K562 (cell line): Measurements from ENCODE around the gene TPCN1. TPM values are rescaled to one million over a fixed set of nuclear protein-coding genes. Genes with fewer than 3 reads are reported as not detected.

Experiments used
- ATAC-seq: fragments of 200-7000 bp; cut with Tn5 transposase; 3 replicates; pipeline ENCODE4 v1.9.1; 2020; ENCODE audit warnings: moderate library complexity
- BruUV-seq: library from RNA; stranded (reverse); fragments of 400-500 nt; replicated peaks from 2 replicates; lab custom pipeline; 2021; lab: Mats Ljungman, UMichigan
- CTCF ChIA-PET: fragments of 300-600 bp; formaldehyde crosslinking; extraction: SDS; loops from one replicate; lab custom pipeline; 2021; ENCODE audit warnings: low intra/inter-chr PET ratio; lab: Yijun Ruan, JAX
- POLR2A ChIA-PET: fragments of 300-600, 350-650 bp; sonication (Branson Sonifier 250); formaldehyde crosslinking; extraction: SDS; loops from one replicate; lab custom pipeline; 2021; ENCODE audit warnings: antibody characterized with exemption, inconsistent platforms; lab: Yijun Ruan, JAX
- DNase-seq, 4 experiments: peaks; one replicate each; pipeline versions ENCODE4 v3.0.0 to v3.0.0-alpha.2; 2011 to 2018; ENCODE audit warnings: low spot score in 3 of 4, mixed read lengths in 3 of 4; ENCODE audit errors: extremely low read depth in 1 of 4
- FAIRE-seq: peaks from 2 replicates; lab custom pipeline; 2011; peaks lifted over from hg19 to GRCh38; lab: Jason Lieb, UNC
- H2AFZ ChIP-seq: 2 replicates; pipeline ENCODE4 v1.6.0; 2011; ENCODE audit warnings: low read depth, low read length, control low read depth, inconsistent platforms
- H3K27ac ChIP-seq: fragments of 200-600 bp; 3 replicates; pipeline ENCODE4 v1.8.0; 2011; ENCODE audit warnings: low read depth, mild to moderate bottlenecking, control low read depth, inconsistent platforms, low read length, moderate library complexity, mixed read lengths; ENCODE audit errors: extremely low read depth
- H3K27me3 ChIP-seq, 2 experiments: fragments of 300-600 bp in 1 of 2; 2 replicates in 1 of 2; 3 replicates in 1 of 2; pipeline versions ENCODE4 v1.6.0 to v1.8.0; 2011; ENCODE audit warnings: inconsistent platforms in 2 of 2, low read length in 2 of 2, mild to moderate bottlenecking in 1 of 2, mixed read lengths in 1 of 2, moderate library complexity in 1 of 2; ENCODE audit not compliant: control insufficient read depth in 2 of 2, insufficient read depth in 2 of 2
- H3K36me3 ChIP-seq: fragments of 300-600 bp; 3 replicates; pipeline ENCODE4 v1.8.0; 2011; ENCODE audit warnings: mild to moderate bottlenecking, low read length, inconsistent platforms; ENCODE audit not compliant: control insufficient read depth, insufficient read depth
- H3K4me1 ChIP-seq, 2 experiments: fragments of 200-600 bp in 1 of 2; replicated peaks in 1 of 2; 2 replicates in 1 of 2; 3 replicates in 1 of 2; pipeline versions ENCODE4 v1.5.1 to v1.8.0; 2011; ENCODE audit warnings: inconsistent platforms in 2 of 2, low read length in 2 of 2, mild to moderate bottlenecking in 1 of 2, mixed read lengths in 1 of 2, moderate library complexity in 1 of 2; ENCODE audit not compliant: control insufficient read depth in 2 of 2, insufficient read depth in 2 of 2
- H3K4me2 ChIP-seq: 2 replicates; pipeline ENCODE4 v1.6.1; 2011; ENCODE audit warnings: low read length, control low read depth, inconsistent platforms, mixed read lengths; ENCODE audit not compliant: insufficient read depth
- H3K4me3 ChIP-seq: fragments of 200-600 bp; sonication (generic), shearing (Covaris generic); 2 replicates; pipeline ENCODE4 v1.5.1; 2016; ENCODE audit warnings: control low read depth, inconsistent platforms
- H3K79me2 ChIP-seq: fragments of 200-600 bp; 3 replicates; pipeline ENCODE4 v1.8.0; 2011; ENCODE audit warnings: low read length, inconsistent platforms; ENCODE audit not compliant: control insufficient read depth, insufficient read depth
- H3K9ac ChIP-seq, 2 experiments: 2 replicates each; pipeline versions ENCODE4 v1.6.0 to v1.6.1; 2011; ENCODE audit warnings: low read depth in 2 of 2, low read length in 2 of 2, control low read depth in 1 of 2, inconsistent platforms in 1 of 2, mild to moderate bottlenecking in 1 of 2, mixed read lengths in 1 of 2; ENCODE audit not compliant: insufficient read depth in 1 of 2
- H3K9me1 ChIP-seq: one replicate; pipeline ENCODE4 v1.6.0; 2011; ENCODE audit warnings: inconsistent platforms, mild to moderate bottlenecking, low read length, moderate library complexity; ENCODE audit not compliant: control insufficient read depth, insufficient read depth
- H3K9me3 ChIP-seq: replicated peaks from 2 replicates; pipeline ENCODE4 v1.5.1; 2011; ENCODE audit warnings: low read depth, low read length, inconsistent platforms; ENCODE audit not compliant: control insufficient read depth, insufficient read depth
- H4K20me1 ChIP-seq: replicated peaks from 2 replicates; pipeline ENCODE4 v1.6.1; 2011; ENCODE audit warnings: low read length, inconsistent platforms, mixed read lengths; ENCODE audit not compliant: control insufficient read depth, insufficient read depth
- CXXC5 ChIP-seq: fragments of 250-450 bp; sonication (Bioruptor Pico); IDR thresholded peaks from 2 replicates; pipeline ENCODE4 v1.8.0; 2022; ENCODE audit warnings: inconsistent platforms, mild to moderate bottlenecking, moderate library complexity
- DMBX1 ChIP-seq: fragments of 250-450 bp; sonication (Bioruptor Pico); IDR thresholded peaks from 2 replicates; pipeline ENCODE4 v1.8.0; 2022; ENCODE audit warnings: inconsistent platforms, mild to moderate bottlenecking, moderate library complexity, borderline replicate concordance
- DPF2 ChIP-seq: fragments of 450-650 bp; IDR thresholded peaks from 2 replicates; pipeline ENCODE4 v1.6.1; 2016
- HDAC1 ChIP-seq, 2 experiments: fragments of 450-650 bp; IDR thresholded peaks; 2 replicates each; pipeline ENCODE4 v1.6.1; 2016 to 2017; ENCODE audit warnings: inconsistent platforms in 1 of 2, mild to moderate bottlenecking in 1 of 2, moderate library complexity in 1 of 2
- RBM25 ChIP-seq: fragments of 200-400 bp; formaldehyde crosslinking; IDR thresholded peaks from 2 replicates; pipeline ENCODE4 v1.6.1; 2018; ENCODE audit warnings: low read length, low read depth, moderate library complexity; ENCODE audit not compliant: severe bottlenecking
- ZFP36 ChIP-seq: fragments of 150-350 bp; IDR thresholded peaks from 2 replicates; pipeline ENCODE4 v1.6.1; 2018; ENCODE audit warnings: low read length, low read depth; ENCODE audit not compliant: partially characterized antibody
- ZFX ChIP-seq: sonication (generic); formaldehyde crosslinking; IDR thresholded peaks from 2 replicates; pipeline ENCODE4 v1.8.0; 2022; ENCODE audit warnings: mild to moderate bottlenecking, missing genetic modification reagents, moderate library complexity
- ZNF668 ChIP-seq: fragments of 250-450 bp; sonication (Bioruptor Pico); IDR thresholded peaks from 2 replicates; pipeline ENCODE4 v1.8.0; 2022; ENCODE audit warnings: mild to moderate bottlenecking, inconsistent platforms
- ZNF707 ChIP-seq: fragments of 250-450 bp; sonication (Bioruptor Pico); conservative IDR thresholded peaks from 2 replicates; pipeline ENCODE4 v1.8.0; 2022; ENCODE audit warnings: inconsistent platforms, mild to moderate bottlenecking, moderate library complexity
- WGBS: fragments of 100-300 bp; shearing (Covaris generic); methylation state at CpG from one replicate; pipeline ENCODE4 v1.1.6; 2016; ENCODE audit warnings: low coverage, mixed read lengths; ENCODE audit not compliant: insufficient coverage; ENCODE audit errors: missing lambda C conversion rate; 5-methylcytosine and 5-hydroxymethylcytosine counted together
- in situ Hi-C: fragments of 300-500 bp; cut with MboI; formaldehyde crosslinking; loops from 4 replicates; pipeline ENCODE4 v1.15.0; 2018; ENCODE audit warnings: inconsistent platforms, mixed read lengths
- intact Hi-C: fragments of 100-400 bp; cut with micrococcal nuclease; formaldehyde crosslinking; loops from 2 replicates; pipeline ENCODE4 v1.14.2; 2022
- polyA plus RNA-seq, 8 experiments: library from polyadenylated mRNA; depleted of rRNA in 4 of 8; stranded (reverse) in 5 of 8; unstranded in 3 of 8; fragments of >200 nt; fragmentation: Nextera tagmentation in 2 of 8; fragmentation: Illumina TruSeq in 1 of 8; extraction: Ambion mirVana in 2 of 8; extraction: Trizol in 1 of 8; gene quantifications; 2 replicates each; pipeline versions ENCODE4 v1.2.1 to v1.2.3, GENCODE V29; 2011 to 2014; ENCODE audit warnings: inconsistent platforms in 1 of 8, missing spikeins in 1 of 8
- total RNA-seq, 7 experiments: library from RNA; depleted of rRNA in 6 of 7; stranded (reverse); fragments of >200 nt in 6 of 7; fragmentation: Illumina TruSeq in 2 of 7; extraction: Trizol in 2 of 7; gene quantifications; 2 replicates each; pipeline versions ENCODE4 v1.2.1 to v1.2.3, GENCODE V29; 2011 to 2021; ENCODE audit warnings: low replicate concordance in 1 of 7
- TF ChIP-seq, protein P1 (sequence below), 2 experiments: fragments of 450-650 bp in 1 of 2; IDR thresholded peaks; 2 replicates each; pipeline ENCODE4 v1.6.1; 2011 to 2017; ENCODE audit warnings: low read depth in 2 of 2, antibody characterized with exemption in 1 of 2, borderline replicate concordance in 1 of 2, low read length in 1 of 2, mild to moderate bottlenecking in 1 of 2, mixed read lengths in 1 of 2; ENCODE audit not compliant: control insufficient read depth in 1 of 2
- TF ChIP-seq, protein P2 (sequence below), 2 experiments: fragments of 450-650 bp in 1 of 2; sonication (generic) in 1 of 2; formaldehyde crosslinking in 1 of 2; IDR thresholded peaks in 1 of 2; conservative IDR thresholded peaks in 1 of 2; 2 replicates each; pipeline versions ENCODE4 v1.6.1 to v1.8.1; 2016 to 2023; ENCODE audit warnings: mild to moderate bottlenecking in 2 of 2, moderate library complexity in 2 of 2, inconsistent platforms in 1 of 2, missing genetic modification reagents in 1 of 2
- TF ChIP-seq, protein P3 (sequence below): sonication (generic); formaldehyde crosslinking; IDR thresholded peaks from 2 replicates; pipeline ENCODE4 v1.8.1; 2022; ENCODE audit warnings: missing genetic modification reagents

Gene TPCN1
- total and polyA plus RNA-seq, 9 of the 15 experiments (the other 6 are each of a cell fraction or from before 2014, with no cell fraction given), result 0.80 to 23.8 (median 7.4) TPM

DNA sequence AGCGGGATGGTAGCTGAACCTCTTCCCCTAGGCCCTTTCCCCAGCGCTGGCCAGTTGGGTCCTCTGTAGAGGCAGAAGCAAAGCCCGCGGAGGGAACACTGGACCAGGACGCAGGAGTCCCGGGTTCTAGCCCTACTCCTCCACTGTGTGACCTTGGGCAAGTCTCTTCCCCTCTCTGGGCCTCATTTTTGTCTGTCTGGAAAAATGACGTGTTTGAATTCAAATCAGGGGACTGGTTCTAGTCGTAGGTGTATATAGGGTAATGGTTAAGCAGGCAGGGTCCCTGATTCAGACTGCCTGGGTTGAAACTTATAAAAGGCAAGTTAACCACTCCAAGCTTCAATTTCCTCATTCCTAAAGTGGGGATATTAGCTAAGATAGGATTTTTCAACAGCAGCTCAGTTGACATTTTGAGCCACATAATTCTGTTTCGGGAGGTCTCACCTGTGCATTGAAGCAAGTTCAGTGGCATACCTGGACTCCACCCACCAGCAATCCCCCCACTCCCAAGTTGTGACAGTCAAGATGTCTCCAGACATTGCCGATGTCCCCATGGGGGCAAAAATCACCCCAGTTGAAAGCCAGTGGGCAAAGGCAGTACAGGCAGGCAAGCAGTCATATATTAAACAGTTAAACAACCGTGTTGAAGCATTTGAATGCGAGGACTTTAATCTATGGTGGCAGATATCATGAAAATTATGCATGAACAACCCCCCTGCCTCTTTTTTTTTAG is 899 bp downstream of the TPCN1 start:
- H3K9ac ChIP-seq, result peak overlapping the region; percentile 65 to 96
- H3K4me2 ChIP-seq, result peak overlapping the region; percentile 76
- 2% methylated on average over 12 of the region's 12 CpGs for WGBS
- BruUV-seq, result TSS peak; percentile 71
- no peaks in the 10 kb centered on the region for H3K9me3 ChIP-seq
- H4K20me1 ChIP-seq, result no peaks in the 10 kb centered on the region
- peaks cover 19% of the 10 kb centered on the region for H3K79me2 ChIP-seq
- ATAC-seq (no peak), DNase-seq (peak in 1 of 4 experiments; percentile 62), FAIRE-seq (peak; percentile 23)
- H3K36me3 ChIP-seq, result peaks cover 6% of the 10 kb centered on the region; the same call in 1 of the 3 replicates
- CTCF ChIA-PET, result no interaction called here
- peak overlapping the region; percentile 50 for H2AFZ ChIP-seq
- H3K27me3 ChIP-seq, result no peaks in the 10 kb centered on the region
- POLR2A ChIA-PET, result interaction anchor here (0.6 to 3.6 kb wide), 13 partner anchors 9 to 124 kb away, joined by 3 to 30 read pairs (median 4); no protein-coding TSS in a partner anchor
- peak overlapping the region; percentile 67 for H3K4me3 ChIP-seq
- in situ Hi-C loops, result no loop called here
- peaks cover 13 to 23% of the 10 kb centered on the region in 2 experiments; a peak in 4 of 5 replicates for H3K4me1 ChIP-seq
- intact Hi-C loops, result no loop called here
- H3K9me1 ChIP-seq, result no peaks in the 10 kb centered on the region
- H3K27ac ChIP-seq, result peak overlapping the region; percentile 62
- TF ChIP-seq ZNF668 (CRISPR knock-in tag), result no peak
- TF ChIP-seq ZNF707 (CRISPR knock-in tag), result 0 out of 2 replicates have a peak, but pooled peaks have one; percentile 21
- 0 out of 2 replicates have a peak, but pooled peaks have one; percentile 1 for TF ChIP-seq CXXC5 (CRISPR knock-in tag)
- 0 out of 2 replicates have a peak, but pooled peaks have one; percentile 50 for TF ChIP-seq ZFX (CRISPR knock-in tag)
- peak; percentile 86 for TF ChIP-seq ZFP36
- TF ChIP-seq DPF2, result peak; percentile 15; the same call in 1 of the 2 replicates
- TF ChIP-seq, protein P1, sequence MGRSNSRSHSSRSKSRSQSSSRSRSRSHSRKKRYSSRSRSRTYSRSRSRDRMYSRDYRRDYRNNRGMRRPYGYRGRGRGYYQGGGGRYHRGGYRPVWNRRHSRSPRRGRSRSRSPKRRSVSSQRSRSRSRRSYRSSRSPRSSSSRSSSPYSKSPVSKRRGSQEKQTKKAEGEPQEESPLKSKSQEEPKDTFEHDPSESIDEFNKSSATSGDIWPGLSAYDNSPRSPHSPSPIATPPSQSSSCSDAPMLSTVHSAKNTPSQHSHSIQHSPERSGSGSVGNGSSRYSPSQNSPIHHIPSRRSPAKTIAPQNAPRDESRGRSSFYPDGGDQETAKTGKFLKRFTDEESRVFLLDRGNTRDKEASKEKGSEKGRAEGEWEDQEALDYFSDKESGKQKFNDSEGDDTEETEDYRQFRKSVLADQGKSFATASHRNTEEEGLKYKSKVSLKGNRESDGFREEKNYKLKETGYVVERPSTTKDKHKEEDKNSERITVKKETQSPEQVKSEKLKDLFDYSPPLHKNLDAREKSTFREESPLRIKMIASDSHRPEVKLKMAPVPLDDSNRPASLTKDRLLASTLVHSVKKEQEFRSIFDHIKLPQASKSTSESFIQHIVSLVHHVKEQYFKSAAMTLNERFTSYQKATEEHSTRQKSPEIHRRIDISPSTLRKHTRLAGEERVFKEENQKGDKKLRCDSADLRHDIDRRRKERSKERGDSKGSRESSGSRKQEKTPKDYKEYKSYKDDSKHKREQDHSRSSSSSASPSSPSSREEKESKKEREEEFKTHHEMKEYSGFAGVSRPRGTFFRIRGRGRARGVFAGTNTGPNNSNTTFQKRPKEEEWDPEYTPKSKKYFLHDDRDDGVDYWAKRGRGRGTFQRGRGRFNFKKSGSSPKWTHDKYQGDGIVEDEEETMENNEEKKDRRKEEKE (IDR thresholded peaks at IDR 0.05; ENCODE audit: borderline replicate concordance in 1 of 2, control insufficient read depth in 1 of 2, low read depth in 2 of 2, low read length in 1 of 2), result no peak
- TF ChIP-seq, protein P2, sequence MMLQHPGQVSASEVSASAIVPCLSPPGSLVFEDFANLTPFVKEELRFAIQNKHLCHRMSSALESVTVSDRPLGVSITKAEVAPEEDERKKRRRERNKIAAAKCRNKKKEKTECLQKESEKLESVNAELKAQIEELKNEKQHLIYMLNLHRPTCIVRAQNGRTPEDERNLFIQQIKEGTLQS (IDR thresholded peaks at IDR 0.05), result no peak
- TF ChIP-seq, protein P2 (CRISPR knock-in tag; conservative IDR thresholded peaks at IDR 0.05), result no peak
- TF ChIP-seq, protein P3, sequence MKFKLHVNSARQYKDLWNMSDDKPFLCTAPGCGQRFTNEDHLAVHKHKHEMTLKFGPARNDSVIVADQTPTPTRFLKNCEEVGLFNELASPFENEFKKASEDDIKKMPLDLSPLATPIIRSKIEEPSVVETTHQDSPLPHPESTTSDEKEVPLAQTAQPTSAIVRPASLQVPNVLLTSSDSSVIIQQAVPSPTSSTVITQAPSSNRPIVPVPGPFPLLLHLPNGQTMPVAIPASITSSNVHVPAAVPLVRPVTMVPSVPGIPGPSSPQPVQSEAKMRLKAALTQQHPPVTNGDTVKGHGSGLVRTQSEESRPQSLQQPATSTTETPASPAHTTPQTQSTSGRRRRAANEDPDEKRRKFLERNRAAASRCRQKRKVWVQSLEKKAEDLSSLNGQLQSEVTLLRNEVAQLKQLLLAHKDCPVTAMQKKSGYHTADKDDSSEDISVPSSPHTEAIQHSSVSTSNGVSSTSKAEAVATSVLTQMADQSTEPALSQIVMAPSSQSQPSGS (CRISPR knock-in tag), result no peak
- TF ChIP-seq RBM25, result peak; percentile 81
- peak in 1 of 2 experiments; percentile 5; a peak in 1 of 4 replicates for TF ChIP-seq HDAC1 (IDR thresholded peaks at IDR 0.05)
- TF ChIP-seq DMBX1 (CRISPR knock-in tag), result no peak
